Caco-2 (cell line): ENCODE measurements around the gene TENT5A. TPM values are rescaled to one million over a fixed set of nuclear protein-coding genes. Genes with fewer than 3 reads are reported as not detected.

Experiments used
- BruUV-seq: library from RNA; stranded (reverse); fragments of 400-500 nt; replicated peaks from 2 replicates; lab custom pipeline; 2021; lab: Mats Ljungman, UMichigan
- CTCF ChIA-PET: fragments of 300-600 bp; sonication (Branson Sonifier 250); formaldehyde crosslinking; loops from one replicate; lab custom pipeline; 2022; ENCODE audit warnings: antibody characterized with exemption; lab: Charles Lee
- POLR2A ChIA-PET: fragments of 300-600 bp; sonication (Branson Sonifier 250); formaldehyde crosslinking; loops from one replicate; lab custom pipeline; 2022; ENCODE audit warnings: antibody characterized with exemption; lab: Charles Lee
- DNase-seq, 2 experiments: peaks; one replicate each; pipeline versions ENCODE4 v3.0.0 to v3.0.0-alpha.2; 2020 to 2022
- H3K27me3 ChIP-seq: replicated peaks from 2 replicates; pipeline ENCODE4 v1.6.0; 2011; ENCODE audit warnings: low read length; ENCODE audit not compliant: control insufficient read depth, insufficient read depth
- H3K36me3 ChIP-seq: 2 replicates; pipeline ENCODE4 v1.5.1; 2011; ENCODE audit warnings: low read length; ENCODE audit not compliant: control insufficient read depth, insufficient read depth
- H3K4me1 ChIP-seq: fragments of 250-450 bp; sonication (Bioruptor Pico); 2 replicates; pipeline ENCODE4 v1.5.1; 2020; ENCODE audit warnings: mild to moderate bottlenecking
- H3K4me3 ChIP-seq: 2 replicates; pipeline ENCODE4 v1.5.1; 2011; ENCODE audit warnings: low read depth, mild to moderate bottlenecking, control low read depth, low read length
- H3K9me3 ChIP-seq: fragments of 250-450 bp; sonication (Bioruptor Pico); 2 replicates; pipeline ENCODE4 v1.5.1; 2020; ENCODE audit warnings: mild to moderate bottlenecking, moderate library complexity
- H3K27ac Mint-ChIP-seq: one replicate; pipeline ENCODE4 v1.8.0; 2022; ENCODE audit warnings: mixed read lengths; ENCODE audit not compliant: unreplicated experiment
- H3K27me3 Mint-ChIP-seq: one replicate; pipeline ENCODE4 v1.8.0; 2022; ENCODE audit warnings: mixed read lengths; ENCODE audit not compliant: insufficient read depth, unreplicated experiment
- H3K36me3 Mint-ChIP-seq: one replicate; pipeline ENCODE4 v1.8.0; 2022; ENCODE audit warnings: mild to moderate bottlenecking, mixed read lengths; ENCODE audit not compliant: insufficient read depth, unreplicated experiment
- H3K4me1 Mint-ChIP-seq: one replicate; pipeline ENCODE4 v1.8.0; 2022; ENCODE audit warnings: low read depth, mixed read lengths; ENCODE audit not compliant: unreplicated experiment
- H3K4me3 Mint-ChIP-seq: one replicate; pipeline ENCODE4 v1.8.0; 2022; ENCODE audit warnings: mild to moderate bottlenecking, moderate library complexity, mixed read lengths; ENCODE audit not compliant: unreplicated experiment
- H3K9me3 Mint-ChIP-seq: one replicate; pipeline ENCODE4 v1.8.0; 2022; ENCODE audit warnings: mixed read lengths; ENCODE audit not compliant: unreplicated experiment
- CTCF ChIP-seq, 2 experiments: fragments of 200-600 bp in 1 of 2; IDR thresholded peaks; 1 replicate in 1 of 2; 2 replicates in 1 of 2; pipeline versions ENCODE4 v1.5.1 to v1.8.0; 2011 to 2022; ENCODE audit warnings: antibody characterized with exemption in 1 of 2, control low read depth in 1 of 2, inconsistent platforms in 1 of 2, low read depth in 1 of 2, low read length in 1 of 2, mild to moderate bottlenecking in 1 of 2, moderate library complexity in 1 of 2; ENCODE audit not compliant: insufficient read depth in 1 of 2, severe bottlenecking in 1 of 2, unreplicated experiment in 1 of 2
- intact Hi-C: fragments of 100-400 bp; cut with micrococcal nuclease; formaldehyde crosslinking; loops from one replicate; pipeline ENCODE4 v1.10.0; 2022; ENCODE audit not compliant: unreplicated experiment
- total RNA-seq: library from RNA; stranded (reverse); gene quantifications from 2 replicates; pipeline ENCODE4 v1.2.3, GENCODE V29; 2022

The TENT5A gene
- total RNA-seq, 1 experiment from 2014 or later, result 45.0 TPM

- Histone ChIP-seq H3K4me1 (no peaks in the 10 kb centered on the region), H3K27me3 (no peaks in the 10 kb centered on the region), H3K4me3 (no peak overlapping the region), H3K36me3 (no peaks in the 10 kb centered on the region), H3K9me3 (no peaks in the 10 kb centered on the region)
- intact Hi-C loops, result no loop called here
- DNase-seq, result no peak
- H3K4me3 Mint-ChIP-seq, result no peak overlapping the region
- H3K4me1 Mint-ChIP-seq, result no peaks in the 10 kb centered on the region
- no peak overlapping the region for H3K27ac Mint-ChIP-seq
- no peaks in the 10 kb centered on the region for H3K27me3 Mint-ChIP-seq
- no TSS peak for BruUV-seq
- no peaks in the 10 kb centered on the region for H3K36me3 Mint-ChIP-seq
- CTCF ChIA-PET, result no interaction called here
- no peak for TF ChIP-seq CTCF (IDR thresholded peaks at IDR 0.05; ENCODE audit: insufficient read depth in 1 of 2, low read depth in 1 of 2, low read length in 1 of 2, severe bottlenecking in 1 of 2, unreplicated experiment in 1 of 2)
- POLR2A ChIA-PET, result no interaction called here
- H3K9me3 Mint-ChIP-seq, result no peaks in the 10 kb centered on the region
These were observed 24.5 kb downstream of the TENT5A start for GRCh38 chr6:81727876-81728517.

GRCh38 chr6:81725127-81725526 lies 27.4 kb downstream of the TENT5A start:
- no peaks in the 10 kb centered on the region for H3K9me3 ChIP-seq
- H3K36me3 ChIP-seq, result no peaks in the 10 kb centered on the region
- no peak overlapping the region for H3K27ac Mint-ChIP-seq
- H3K4me1 Mint-ChIP-seq, result no peaks in the 10 kb centered on the region
- no peaks in the 10 kb centered on the region for H3K36me3 Mint-ChIP-seq
- no peak overlapping the region for H3K4me3 Mint-ChIP-seq
- intact Hi-C loops, result no loop called here
- ChIA-PET POLR2A (no interaction called here), CTCF (no interaction called here)
- DNase-seq, result no peak
- TF ChIP-seq CTCF (IDR thresholded peaks at IDR 0.05; ENCODE audit: insufficient read depth in 1 of 2, low read depth in 1 of 2, low read length in 1 of 2, severe bottlenecking in 1 of 2, unreplicated experiment in 1 of 2), result no peak
- no TSS peak for BruUV-seq
- H3K27me3 ChIP-seq, result no peaks in the 10 kb centered on the region
- H3K27me3 Mint-ChIP-seq, result no peaks in the 10 kb centered on the region
- no peaks in the 10 kb centered on the region for H3K9me3 Mint-ChIP-seq
- no peak overlapping the region for H3K4me3 ChIP-seq
- no peaks in the 10 kb centered on the region for H3K4me1 ChIP-seq

GRCh38 chr6:81722506-81723223 lies 29.8 kb downstream of the TENT5A start:
- Mint-ChIP-seq H3K4me3 (no peak overlapping the region), H3K27ac (no peak overlapping the region), H3K9me3 (no peaks in the 10 kb centered on the region), H3K4me1 (no peaks in the 10 kb centered on the region), H3K36me3 (no peaks in the 10 kb centered on the region), H3K27me3 (no peaks in the 10 kb centered on the region)
- POLR2A ChIA-PET, result no interaction called here
- no peak for DNase-seq
- H3K4me1 ChIP-seq, result no peaks in the 10 kb centered on the region
- no peaks in the 10 kb centered on the region for H3K9me3 ChIP-seq
- no peak for TF ChIP-seq CTCF (IDR thresholded peaks at IDR 0.05; ENCODE audit: insufficient read depth in 1 of 2, low read depth in 1 of 2, low read length in 1 of 2, severe bottlenecking in 1 of 2, unreplicated experiment in 1 of 2)
- BruUV-seq, result no TSS peak
- no peaks in the 10 kb centered on the region for H3K27me3 ChIP-seq
- no peak overlapping the region for H3K4me3 ChIP-seq
- no peaks in the 10 kb centered on the region for H3K36me3 ChIP-seq
- intact Hi-C loops, result no loop called here
- CTCF ChIA-PET, result no interaction called here
